Activated gamma-delta T cell treated with Interleukin-2 at 50 U/mL for 16 hours (primary cell): Measurements from ENCODE around the gene GCK.

ENCODE experiments used
- DNase-seq: peaks from one replicate; pipeline ENCODE4 v3.0.0-alpha.2; 2020

The GCK gene

DNA sequence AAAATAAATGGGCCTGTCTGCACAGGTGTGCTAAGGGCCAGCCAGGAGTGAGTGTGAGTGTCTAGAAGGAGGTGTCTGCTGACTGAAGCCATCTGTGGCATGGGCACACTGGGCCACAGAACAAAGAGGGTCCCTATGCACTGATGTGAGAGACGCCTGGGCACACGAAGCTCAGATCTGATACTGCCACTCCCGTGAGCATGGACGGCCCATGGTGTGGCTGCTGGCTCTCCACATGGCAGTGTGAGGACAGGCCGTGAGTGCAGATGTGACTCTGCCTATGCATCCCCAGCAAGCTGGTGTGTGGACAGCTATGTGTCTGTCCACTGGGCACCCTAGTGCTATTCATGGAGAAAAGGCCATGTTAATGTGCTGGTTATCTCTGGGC is 35.3 kb downstream of the GCK start:
- no peak for DNase-seq

DNA sequence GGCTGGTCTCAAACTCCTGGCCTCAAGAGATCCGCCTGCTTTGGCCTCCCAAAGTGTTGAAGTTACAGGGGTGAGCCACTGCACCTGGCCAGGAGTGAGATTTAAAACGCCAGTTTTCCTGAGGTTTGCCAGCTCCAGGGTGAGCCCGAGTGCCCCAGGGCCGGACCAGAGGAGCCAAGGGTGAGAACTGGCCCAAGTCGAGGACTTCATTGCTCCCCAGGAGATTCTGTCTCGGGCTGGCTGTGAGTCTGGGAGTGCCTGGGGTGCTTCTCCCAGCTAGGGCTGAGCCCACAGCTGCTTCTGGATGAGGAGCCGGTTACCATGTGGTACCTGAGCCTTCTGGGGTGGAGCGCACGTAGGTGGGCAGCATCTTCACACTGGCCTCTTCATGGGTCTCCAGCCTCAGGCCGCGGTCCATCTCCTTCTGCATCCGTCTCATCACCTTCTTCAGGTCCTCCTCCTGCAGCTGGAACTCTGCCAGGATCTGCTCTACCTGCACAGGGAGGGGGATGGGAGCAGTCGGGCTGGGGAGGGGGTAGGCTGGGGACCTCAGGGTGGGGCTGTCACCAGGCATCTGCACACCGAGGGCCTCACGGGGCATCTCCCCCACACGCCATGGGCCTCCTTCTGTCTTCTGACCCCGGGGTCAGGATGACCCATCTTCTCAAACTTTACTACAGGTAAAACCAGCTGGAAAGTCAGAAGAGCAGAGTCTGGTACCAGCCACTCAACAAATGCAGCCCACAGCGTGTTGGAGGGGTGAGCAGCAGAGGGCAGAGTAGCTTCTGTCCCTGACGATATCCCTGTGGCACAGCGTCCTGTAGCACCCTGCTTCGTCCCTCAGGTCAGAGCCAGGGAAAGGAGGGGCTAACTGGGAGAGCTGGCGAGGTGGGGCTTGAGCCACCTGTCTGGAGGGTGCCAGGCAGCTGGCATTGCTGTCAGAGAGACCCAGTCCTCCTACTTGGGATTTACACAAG is 36.0 kb downstream of the GCK start:
- no peak for DNase-seq

DNA sequence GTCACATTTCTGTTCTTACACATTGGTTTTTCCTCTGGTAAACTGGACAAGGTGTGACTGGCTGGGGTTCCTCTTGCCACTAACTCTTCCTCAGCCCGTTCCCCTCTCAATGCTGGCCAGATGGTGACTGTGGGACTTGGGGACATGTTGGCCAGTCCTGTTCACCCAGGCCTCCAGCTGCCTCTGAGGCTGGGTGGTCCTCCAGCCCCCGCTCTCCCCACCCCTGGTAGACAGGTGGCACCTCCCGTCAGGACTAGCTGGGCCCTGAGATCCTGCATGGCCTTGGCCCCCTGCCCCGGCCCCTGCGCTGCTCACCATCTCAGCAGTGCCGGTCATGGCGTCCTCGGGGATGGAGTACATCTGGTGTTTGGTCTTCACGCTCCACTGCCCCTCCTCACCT is 37.3 kb downstream of the GCK start:
- DNase-seq = no peak

DNA sequence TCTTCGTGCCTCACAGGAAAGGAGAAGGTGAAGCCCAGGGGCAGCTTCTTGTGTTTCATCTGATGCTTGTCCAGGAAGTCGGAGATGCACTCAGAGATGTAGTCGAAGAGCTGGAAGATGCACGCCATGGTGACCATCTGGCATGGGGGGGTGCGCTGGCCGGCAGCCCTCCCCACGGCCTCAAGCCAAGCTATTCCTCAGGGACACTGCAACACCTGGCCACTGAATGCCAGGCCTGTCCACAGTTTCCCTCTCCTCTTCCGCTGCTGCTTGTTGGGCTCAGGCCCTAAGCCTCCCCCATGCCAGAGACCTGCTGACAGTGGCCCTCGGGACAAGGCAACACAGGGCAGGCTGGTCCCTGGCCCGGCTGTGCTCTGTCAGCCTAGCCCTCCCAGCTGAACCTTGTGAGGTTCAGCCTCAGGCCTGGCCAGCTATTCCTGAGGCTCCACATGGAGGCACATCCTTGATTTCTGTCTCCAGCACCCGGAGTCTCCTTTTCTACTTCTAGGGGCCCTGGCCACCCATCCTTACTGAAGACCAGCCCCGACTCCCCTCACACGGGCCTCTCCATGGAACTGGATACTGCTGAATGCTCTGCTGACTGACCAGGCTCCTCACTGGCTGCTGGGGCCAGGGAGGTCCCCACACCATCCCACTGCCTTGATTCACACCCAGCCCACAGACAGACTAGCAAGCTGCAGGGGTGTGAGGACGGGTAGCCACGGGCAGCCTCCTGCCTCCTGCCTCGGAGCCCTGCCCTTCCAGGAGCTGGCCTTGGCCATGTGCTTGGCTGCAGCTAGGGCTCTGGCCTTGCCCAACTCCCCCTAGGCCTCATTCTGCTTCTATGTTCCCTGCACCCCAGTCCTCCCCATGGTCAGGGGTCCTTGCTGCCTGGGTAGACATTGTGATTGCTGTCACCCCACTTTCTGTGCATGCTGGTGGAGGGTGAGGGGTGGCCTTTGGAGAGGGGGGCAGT is 38.0 kb downstream of the GCK start:
- DNase-seq = no peak

DNA sequence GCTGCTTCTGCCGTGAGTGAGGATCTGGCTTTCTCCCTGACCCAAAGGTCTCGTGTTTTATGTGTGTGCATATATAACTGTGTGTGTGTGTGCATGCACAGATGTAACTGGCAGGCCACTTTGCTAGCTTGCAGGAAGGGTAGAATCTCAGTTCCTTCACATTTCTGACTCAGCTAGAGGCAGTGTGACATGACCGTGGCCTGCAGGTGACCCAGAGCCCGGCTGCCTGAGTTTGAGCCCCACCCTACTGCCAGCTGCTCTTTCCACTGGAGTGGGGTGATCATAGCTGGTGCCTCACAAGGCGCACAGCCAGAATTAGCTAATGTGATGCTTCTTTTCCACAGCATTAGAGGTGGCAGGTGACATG is 38.8 kb downstream of the GCK start:
- DNase-seq = no peak

DNA sequence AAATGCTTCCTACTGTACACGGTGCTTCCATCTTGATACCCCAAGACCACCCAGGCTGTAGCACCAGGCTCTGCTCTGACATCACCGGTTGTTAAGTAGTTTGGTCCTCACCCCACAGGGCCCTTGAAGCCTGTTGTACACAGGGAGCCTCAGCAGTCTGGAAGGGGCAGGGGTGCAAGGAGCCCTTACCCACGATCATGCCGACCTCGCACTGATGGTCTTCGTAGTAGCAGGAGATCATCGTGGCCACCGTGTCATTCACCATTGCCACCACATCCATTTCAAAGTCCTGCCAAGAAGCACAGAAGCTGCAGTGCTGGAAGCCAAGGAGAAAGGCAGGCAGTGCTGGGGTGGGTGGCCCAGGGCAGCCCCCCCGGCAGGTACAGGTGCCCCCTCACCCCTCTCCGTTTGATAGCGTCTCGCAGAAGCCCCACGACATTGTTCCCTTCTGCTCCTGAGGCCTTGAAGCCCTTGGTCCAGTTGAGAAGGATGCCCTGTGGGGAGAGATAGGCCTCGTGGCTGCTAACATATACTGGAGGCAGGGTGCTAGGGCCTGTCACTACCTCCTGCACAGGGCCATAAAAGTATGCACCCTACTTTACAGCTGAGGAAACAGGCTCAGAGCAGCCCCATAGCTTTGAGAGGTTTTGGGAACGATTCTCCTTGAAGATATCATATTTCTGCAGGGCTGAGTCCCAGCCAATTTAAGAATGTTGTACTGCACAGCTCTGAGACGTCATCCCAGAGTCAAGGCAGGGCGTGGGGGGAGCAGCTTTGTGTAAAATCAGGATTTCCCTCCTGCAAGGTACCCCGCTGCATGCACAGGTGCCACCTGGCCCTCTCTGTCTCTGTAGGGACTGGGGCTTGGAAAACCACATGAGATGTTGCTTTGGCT is 39.4 kb downstream of the GCK start:
- no peak for DNase-seq

DNA sequence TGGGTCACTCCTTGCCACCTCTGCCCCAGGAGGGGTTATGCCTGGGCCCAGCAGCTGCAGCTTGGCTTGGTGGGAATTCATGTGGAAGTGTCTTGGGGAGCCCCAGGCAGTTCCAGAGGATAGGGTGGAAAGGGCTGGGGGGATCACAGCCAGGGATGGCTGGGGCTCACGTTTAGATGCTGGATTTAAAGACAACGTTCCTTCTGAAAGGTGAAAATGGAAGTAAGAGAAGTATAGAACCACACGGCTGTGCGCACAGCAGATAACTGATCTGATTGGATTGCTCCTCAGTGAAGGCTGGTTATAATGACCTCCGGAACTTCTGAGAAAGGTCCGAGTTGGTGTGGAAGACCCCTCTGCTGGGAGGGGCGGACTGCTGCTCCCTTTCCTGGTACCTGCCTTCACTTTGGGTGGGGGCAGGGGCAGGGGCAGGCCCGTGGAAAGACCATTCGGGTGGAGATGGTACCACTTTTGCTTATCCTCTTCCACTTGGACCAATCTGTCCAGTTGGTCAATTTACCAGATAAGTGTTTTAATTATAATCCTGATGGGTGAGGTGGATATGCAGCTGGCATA is 40.2 kb downstream of the GCK start:
- no peak for DNase-seq

DNA sequence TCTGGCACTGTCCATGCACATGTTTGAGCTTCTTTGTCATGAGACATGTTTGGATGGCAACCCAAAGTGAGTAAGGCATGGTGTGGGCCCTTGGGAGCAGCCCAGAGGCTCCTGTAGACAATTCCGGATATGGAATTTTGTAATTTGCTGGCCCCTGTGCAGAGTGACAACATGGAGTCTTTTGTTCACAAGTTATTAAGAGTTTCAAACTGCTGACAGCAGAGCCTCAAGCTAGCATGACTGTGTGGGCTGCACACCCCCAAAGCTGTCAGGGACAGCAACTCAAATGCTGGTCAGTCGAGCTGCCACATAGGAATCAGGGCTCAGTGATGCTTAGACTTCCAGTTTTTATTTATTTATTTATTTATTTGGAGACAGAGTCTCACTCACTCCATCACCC is 41.1 kb downstream of the GCK start:
- no peak for DNase-seq

DNA sequence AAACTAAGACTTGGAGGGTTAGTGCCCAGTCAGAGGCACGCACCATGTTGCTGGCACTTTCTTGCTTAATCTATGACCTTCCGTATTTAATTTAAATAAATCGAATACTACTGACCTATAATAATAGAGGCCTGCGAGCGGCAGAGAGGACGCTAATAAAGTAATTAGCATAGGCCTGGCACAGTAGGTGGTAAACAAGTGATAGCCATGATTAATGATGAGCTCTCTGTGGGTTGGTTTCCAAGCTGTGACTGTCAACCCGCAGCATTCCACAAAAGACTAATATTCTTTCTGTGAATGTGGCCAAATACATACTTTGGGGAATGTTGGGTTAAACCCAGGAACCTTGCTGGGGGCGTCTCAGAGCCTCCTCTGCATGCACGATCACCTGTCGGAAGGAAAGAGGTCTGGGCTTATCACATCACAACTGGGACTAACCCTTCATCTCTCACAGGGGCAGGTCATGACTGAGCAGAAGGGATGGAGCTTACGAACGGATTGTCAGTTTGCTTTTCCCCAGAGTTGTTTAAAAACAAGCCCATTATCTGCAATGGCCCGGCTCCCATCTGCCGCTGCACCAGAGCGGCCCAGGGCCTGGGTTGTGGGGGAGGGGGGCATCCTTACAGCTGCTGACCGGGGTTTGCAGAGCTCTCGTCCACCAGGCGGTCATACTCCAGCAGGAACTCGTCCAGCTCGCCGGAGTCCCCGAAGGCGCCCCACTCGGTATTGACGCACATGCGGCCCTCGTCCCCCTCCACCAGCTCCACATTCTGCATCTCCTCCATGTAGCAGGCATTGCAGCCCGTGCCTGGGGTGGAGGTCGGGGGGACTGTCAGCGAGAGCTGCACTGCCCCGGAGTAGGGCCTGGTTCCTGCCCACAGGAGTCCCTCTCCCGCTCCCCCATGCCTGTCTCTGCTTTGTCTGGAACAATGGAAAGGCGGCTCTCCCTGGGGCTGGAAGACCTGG is 41.9 kb downstream of the GCK start:
- DNase-seq = no peak

DNA sequence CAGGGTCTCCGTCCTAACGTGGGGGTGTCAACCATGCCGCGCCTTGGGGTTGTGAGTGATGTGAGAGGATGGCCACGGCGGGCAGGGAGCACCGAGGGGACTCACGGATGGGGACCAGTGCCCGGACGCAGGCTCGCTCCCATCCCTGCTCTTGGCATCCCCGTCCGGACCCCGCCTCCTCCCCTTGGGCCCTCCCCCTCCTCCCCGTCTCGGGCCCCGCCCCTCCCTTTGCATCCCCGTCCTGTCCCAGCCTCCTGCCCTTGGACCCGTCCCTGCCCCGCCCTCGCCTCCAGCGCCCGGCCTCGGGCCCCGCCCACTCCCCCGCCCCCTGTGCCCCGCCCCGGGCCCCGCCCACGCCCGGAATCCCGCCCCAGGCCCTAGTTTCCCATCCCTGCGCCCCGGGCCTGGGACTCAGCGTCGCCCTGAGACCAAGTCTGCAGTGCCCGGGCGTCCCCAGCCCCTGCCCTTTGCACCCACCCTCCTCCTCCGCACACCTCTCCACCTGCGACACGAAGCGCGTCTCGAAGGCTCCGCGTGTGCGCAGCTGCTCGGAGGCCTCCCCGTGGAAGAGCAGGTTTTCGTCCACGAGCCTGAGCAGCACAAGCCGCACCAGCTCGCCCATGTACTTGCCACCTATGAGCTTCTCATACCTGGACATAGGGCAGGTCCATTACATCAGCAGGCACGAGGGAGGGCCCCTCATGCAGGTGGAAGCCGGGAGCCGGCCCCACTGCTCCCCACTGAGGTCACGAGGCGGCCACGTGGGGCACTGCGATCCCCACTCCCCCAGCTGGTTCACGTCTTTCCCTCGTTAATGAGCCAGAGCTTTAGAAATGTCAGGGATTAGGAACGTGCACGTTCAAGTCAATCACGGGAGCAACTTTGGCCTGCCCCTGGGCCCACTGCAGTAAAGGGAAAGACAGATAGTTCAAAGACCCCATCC is 43.0 kb downstream of the GCK start:
- peak; percentile 50 for DNase-seq

DNA sequence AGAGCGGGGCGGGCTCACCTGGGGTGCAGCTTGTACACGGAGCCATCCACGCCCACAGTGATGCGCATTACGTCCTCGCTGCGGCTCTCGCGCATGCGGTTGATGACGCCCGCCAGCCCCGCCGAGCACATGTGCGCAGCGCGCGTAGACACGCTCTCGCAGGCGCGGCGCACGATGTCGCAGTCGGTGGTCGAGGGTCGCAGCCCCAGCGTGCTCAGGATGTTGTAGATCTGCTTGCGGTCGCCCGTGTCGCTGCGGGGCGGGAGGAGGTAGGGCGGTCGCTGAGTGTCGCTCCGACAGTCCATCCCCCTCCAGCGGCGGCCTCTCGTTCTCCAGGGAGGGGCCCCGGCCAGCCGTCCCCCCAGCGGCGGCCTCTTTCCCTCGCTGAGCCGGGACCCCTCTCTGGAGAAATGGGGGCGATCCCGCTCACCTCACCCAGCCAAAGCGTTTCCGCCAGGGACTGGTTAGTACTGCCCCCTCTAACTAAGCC is 43.7 kb downstream of the GCK start:
- DNase-seq = peak; percentile 33

DNA sequence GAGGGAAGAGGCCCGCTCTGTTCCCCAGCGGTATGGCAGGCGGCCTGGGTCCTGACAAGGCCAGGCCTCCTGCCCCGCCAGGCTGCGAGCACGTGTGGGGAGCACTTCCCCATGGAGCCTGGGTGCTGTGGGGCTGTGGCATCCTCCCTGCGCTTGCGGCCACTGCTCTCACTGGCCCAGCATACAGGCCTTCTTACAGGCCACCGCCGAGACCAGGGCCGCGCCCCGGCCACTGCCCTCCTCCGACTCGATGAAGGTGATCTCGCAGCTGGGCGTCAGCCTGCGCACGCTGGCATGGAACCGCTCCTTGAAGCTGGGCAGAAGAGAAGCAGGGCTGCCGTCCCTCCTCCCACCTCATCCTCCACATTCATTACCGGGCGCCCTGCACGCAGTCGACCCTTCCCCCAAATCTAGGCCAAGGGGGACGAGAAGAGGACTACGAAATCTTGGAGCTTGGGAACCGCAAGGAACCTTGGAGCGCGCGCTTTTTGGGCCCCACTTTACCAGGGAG is 44.2 kb downstream of the GCK start:
- no peak for DNase-seq

DNA sequence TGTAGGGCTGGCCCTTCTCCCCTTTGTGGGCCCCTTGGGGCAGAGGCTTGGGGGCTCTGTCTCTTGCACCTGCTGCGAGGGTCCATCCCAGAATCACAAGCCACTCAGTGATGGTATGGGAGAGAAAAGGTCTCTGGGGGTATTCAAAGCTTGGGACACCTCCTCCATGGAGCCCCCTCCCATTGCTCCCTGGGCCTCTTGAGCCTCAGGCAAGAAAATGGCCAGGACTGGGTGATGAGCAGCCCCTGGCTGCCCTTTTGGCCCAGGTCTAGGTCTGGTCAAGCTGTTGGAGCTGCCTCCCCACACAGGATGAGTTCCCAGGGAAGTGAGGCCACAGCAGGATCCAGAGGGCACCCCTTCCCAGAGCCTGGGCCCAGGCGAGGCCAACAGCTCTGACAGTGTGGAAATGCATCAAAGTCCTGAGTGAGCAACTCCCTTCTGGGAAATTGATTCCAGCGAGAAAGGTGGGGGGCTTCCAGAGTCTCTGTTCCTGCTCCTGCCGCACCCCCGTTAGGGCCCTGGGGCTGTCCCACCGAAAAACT is 44.7 kb downstream of the GCK start:
- DNase-seq = no peak

DNA sequence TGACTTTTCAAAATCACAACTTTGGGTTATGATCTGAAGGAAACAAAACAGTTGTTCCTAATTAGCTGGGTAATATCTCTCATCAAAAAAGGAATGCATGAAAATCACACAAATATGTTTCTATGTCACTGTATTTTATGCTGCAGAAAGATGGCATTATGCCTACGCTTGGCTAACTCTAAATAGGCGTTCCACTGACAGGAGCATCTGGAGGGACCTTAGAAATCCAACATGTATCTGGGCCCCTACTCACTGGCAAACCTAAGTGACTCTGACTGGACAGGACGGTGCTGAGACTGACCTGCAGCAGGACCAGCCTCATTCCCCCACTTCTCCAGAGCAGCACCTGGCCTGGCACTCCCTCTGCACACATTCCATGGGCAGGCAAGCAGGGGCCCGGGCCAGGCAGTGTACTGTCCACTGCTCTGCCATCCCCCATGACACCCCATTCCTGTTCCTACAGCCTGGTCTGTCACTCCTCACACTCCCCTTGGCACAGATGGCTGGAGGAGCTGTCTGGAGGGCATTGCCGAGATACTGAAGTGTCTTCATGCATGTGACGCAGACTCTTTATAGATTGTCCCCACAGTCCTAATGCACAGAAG is 45.5 kb downstream of the GCK start:
- DNase-seq = no peak

DNA sequence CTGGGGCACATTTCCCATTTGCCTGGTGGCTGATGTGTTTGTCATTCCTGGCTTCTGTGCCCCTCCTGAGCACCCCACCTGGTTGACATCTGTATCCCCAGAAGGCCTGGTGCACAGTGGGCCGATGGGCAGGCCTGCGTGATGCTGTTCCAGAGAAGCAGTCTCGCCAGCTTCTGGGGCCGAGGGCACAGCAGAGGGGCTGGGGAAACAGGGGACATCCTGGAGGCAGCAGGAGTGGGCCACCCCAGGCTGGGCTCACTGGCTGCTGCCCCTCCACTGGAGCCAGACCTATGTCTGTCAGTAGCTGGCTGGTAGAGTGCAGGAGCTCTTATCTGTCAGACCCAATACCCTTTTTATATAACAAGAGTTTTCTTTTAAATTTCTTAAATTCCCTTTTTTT is 47.2 kb downstream of the GCK start:
- DNase-seq = no peak

DNA sequence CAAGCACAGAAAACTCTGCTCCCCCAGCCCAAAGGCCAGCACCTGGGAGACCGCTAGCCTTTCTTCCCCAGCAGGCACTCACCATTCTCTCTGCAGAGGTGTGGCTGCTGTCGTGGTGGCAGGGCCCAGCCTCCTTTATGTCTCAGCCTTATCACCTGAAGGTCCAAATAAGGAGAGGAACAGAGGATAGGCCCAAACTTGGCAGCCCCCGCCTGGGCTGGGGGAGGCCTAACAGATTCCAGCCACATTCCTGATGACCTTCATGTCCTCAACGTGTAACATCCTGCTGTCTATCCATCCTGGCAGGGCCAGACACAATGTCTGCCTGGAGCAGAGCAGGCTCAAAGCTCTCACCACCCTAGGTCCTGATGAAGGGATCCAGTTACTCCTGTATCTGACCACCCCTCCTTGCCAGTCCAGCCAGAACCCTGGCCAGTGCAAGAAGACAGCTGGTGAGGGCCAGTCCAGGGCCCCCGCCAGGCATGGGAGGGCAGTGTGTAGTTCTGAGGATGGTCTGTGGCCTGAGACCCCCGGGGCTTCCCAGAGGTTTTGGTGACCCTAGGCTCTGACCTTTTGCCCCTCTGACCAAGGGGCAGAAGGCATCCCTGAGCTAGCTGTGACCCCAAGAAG is 47.9 kb downstream of the GCK start, which contains the start of gene MYL7:
TSS of gene MYL7 (minus strand) at position 112 of the 630 bp plus-strand sequence. CDS start at position 85, 27 bp downstream.
- DNase-seq = no peak

DNA sequence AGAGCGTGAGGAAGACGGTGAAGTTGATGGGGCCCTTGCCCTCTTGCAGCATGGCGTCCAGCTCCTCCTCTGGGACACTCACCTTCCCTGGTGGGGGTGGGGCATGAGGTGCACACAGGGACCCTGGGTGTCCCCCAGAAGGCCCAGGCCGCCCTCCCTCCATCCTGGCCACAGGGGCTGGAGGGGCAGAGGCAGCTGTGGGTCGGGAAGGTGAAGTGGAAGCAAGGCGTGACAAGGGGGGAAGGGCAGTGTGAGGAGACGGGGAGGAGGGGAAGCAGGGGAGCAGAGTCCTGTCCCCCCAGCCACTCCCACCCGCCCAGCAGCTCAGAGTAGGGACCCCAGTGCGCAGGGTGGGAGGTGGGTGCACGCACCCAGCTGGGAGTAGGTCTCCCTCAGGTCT is 48.9 kb downstream of the GCK start:
- no peak for DNase-seq
